Gastrocnemius medialis (tissue), 4 donors: ENCODE data around the gene ADTRP.

Source experiments
- POLR2A ChIP-seq, 2 donors: fragments of 450-650 bp; IDR thresholded peaks; one replicate each; pipeline ENCODE4 v1.6.1; 2017; ENCODE audit warnings: antibody characterized with exemption in 2 of 2, mild to moderate bottlenecking in 2 of 2, moderate library complexity in 2 of 2
- TF ChIP-seq, protein P1 (sequence below), 5 experiments: fragments of 450-650 bp in 3 of 5; fragments of 200-600 bp in 2 of 5; sonication (generic) in 2 of 5; IDR thresholded peaks in 4 of 5; conservative IDR thresholded peaks in 1 of 5; 1 replicate in 4 of 5; 2 replicates in 1 of 5; pipeline ENCODE4 v1.5.1; 2016 to 2019; ENCODE audit warnings: antibody characterized with exemption in 5 of 5, mild to moderate bottlenecking in 3 of 5, moderate library complexity in 3 of 5

- TF ChIP-seq, protein P1, sequence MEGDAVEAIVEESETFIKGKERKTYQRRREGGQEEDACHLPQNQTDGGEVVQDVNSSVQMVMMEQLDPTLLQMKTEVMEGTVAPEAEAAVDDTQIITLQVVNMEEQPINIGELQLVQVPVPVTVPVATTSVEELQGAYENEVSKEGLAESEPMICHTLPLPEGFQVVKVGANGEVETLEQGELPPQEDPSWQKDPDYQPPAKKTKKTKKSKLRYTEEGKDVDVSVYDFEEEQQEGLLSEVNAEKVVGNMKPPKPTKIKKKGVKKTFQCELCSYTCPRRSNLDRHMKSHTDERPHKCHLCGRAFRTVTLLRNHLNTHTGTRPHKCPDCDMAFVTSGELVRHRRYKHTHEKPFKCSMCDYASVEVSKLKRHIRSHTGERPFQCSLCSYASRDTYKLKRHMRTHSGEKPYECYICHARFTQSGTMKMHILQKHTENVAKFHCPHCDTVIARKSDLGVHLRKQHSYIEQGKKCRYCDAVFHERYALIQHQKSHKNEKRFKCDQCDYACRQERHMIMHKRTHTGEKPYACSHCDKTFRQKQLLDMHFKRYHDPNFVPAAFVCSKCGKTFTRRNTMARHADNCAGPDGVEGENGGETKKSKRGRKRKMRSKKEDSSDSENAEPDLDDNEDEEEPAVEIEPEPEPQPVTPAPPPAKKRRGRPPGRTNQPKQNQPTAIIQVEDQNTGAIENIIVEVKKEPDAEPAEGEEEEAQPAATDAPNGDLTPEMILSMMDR (IDR thresholded peaks at IDR 0.05 in 4 of 5, conservative IDR thresholded peaks at IDR 0.05 in 1 of 5): no peak
- TF ChIP-seq POLR2A (IDR thresholded peaks at IDR 0.05): no peak
Measured at GRCh38 chr6:11774426-11774825, 4.2 kb downstream of the ADTRP start.
